ENCODE measurements around the gene KNG1.
"Not testable (repeated sequence)": the region's sequence is repeated elsewhere in the genome, so short reads cannot be mapped to it uniquely, and the experiment has no call there.

The KNG1 gene

DNA sequence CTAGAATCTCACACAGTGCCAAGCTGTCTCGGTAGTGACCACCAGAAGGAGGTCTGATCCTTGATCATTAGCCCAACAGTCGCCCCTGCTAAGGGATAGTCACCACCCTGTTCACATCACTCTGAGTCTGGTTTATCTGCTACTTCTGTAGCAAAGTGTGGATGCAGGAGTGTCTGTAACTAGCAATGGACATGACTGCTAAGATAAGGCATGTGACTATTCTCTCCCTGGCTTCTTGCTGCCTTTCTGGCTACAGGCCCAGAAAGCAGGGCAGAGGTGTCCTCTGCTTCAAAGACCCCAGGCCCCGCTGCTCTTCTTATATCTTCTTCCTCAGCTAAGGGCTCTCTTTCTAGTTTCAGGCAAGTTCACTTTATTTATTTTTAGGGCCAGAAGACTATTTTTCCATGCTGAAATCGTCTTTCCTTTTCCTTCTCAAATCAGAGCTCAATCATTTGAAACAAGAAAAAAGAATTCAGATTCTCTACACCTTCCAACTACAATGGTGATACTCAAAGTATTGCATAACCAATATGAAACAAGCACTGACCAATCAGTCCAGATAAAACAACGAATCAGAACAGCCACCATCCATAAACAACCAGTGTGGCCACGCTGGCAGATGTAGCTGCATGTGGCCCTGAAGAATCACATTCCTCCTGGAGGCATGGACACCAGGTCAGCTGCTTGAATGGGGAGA is 8.0 kb upstream of the KNG1 start:
- DNase-seq (ENCODE audit: low spot score), result no peak

DNA sequence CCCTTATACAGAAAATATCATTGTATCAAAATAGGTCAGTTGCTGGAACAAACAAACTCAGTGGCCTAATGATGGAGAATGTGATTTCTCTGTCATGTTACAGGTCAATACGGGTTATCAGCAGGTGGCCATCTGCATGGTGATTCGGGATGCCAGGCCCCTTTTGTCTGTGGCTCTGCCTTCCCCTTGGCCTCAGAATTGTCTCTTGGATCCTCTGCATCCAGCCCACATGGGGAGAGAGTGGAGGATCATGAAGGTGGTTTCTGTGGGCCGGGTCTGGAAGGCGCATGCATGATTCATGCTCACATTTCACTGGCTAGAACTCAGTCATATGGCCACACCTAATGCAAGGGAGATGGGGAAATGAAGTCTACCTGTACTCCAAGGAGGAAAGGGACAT is 6.5 kb upstream of the KNG1 start:
- not testable (repeated sequence) for DNase-seq (ENCODE audit: low spot score)

DNA sequence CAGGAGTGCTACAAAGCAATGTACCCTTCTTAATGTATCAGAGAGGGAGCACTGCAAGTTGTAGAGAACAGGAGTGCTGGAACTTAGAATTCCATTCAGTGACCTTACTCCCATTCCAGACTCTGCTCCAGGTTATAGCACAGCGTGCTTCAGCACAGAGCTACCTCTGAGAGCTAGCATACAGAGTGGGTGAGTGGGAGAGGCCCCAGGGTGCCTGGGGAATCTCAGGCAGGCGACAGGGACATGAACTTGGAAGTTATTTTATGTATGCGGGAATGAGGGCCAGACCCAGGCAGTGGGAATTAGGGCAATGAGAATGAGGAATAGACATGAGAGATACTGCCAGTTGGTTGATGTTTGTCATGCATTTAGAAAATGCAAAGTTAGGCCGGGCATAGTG is 3.7 kb upstream of the KNG1 start:
- no peak for DNase-seq (ENCODE audit: low spot score)

DNA sequence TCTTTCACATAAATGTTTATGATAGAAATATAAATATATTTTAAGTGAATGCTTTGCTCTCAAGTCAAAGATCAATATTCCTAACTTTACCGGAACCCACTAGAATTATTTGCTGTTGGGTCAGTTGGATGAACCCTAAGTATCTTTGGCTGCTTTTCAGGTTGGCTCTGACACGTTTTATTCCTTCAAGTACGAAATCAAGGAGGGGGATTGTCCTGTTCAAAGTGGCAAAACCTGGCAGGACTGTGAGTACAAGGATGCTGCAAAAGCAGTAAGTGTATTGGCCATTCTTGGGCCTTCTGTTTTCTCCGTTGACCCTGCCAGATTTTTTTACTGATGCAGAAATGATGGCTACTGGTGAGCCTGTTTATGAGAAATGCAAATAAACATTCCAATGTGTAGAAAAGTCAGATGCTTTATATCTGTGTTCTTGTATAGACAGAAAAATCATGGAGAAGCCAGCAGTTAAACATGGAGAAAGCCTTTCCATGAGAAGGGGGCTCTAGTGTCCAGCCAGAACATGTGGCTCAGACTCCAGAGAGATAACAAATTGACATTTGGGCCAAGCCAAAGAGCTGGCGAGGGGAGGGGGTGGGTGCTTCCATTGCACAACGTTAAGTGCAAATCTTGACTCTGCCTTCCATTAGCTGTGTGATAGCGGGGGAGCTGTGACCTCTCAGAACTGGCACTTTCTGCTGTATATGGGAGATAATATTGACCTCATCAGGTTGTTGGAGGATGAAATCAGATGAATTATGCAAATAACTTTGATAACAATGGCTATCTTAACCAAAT is 3.0 kb downstream of the KNG1 start:
- DNase-seq (ENCODE audit: low spot score), result no peak

DNA sequence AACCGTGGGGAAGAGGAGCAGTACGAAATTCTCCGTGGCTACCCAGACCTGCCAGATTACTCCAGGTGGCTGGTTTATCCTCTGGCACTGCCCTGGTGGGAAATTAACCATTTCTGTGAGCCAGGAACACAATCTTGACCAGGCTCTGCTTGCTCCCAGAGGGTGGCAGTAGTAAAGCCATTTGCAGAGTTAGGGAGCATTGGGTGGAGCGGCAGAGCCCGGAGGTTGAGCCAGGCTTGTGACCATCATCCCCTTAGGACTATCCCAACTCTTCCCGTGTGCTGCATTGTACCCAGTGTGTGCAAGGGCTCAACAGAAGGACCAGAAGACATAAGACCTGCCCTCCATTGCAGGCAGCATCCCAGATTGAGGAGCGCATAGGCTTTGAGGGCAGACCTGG is 5.3 kb downstream of the KNG1 start:
- peak; percentile 23 for DNase-seq (ENCODE audit: low spot score)

DNA sequence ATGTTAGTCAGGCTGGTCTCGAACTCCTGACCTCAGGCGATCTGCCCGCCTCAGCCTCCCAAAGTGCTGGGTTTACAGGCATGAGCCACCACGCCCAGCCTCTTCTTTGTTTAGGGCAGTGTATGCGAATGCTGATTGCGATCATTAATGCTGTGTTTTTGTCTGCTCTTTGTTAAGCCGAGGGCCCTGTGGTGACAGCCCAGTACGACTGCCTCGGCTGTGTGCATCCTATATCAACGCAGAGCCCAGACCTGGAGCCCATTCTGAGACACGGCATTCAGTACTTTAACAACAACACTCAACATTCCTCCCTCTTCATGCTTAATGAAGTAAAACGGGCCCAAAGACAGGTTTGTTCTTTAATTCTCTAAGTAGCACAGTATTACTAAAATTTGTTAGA is 7.8 kb downstream of the KNG1 start:
- DNase-seq (ENCODE audit: low spot score), result no peak

DNA sequence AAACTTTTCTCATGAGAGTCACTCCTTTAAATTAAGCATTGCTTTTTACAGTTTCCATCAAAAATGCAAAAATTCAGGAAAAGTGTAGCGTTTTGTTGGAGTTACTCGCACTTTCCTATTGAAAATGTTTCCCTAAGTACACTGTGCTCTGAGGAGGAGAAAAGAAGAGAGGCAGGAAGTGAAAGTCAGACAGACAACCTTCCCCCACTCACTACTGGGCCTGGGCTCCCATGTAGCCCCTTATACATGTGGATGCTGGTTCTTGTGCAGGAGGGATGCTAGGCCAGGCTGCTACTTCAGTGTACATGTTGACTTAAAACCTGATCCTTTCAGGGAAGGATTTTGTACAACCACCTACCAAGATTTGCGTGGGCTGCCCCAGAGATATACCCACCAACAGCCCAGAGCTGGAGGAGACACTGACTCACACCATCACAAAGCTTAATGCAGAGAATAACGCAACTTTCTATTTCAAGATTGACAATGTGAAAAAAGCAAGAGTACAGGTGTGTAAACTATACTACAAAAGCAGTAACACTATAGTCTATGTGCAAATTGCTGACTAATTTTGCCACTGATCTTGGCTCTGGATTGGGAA is 15.1 kb downstream of the KNG1 start:
- no peak for DNase-seq (ENCODE audit: low spot score)

DNA sequence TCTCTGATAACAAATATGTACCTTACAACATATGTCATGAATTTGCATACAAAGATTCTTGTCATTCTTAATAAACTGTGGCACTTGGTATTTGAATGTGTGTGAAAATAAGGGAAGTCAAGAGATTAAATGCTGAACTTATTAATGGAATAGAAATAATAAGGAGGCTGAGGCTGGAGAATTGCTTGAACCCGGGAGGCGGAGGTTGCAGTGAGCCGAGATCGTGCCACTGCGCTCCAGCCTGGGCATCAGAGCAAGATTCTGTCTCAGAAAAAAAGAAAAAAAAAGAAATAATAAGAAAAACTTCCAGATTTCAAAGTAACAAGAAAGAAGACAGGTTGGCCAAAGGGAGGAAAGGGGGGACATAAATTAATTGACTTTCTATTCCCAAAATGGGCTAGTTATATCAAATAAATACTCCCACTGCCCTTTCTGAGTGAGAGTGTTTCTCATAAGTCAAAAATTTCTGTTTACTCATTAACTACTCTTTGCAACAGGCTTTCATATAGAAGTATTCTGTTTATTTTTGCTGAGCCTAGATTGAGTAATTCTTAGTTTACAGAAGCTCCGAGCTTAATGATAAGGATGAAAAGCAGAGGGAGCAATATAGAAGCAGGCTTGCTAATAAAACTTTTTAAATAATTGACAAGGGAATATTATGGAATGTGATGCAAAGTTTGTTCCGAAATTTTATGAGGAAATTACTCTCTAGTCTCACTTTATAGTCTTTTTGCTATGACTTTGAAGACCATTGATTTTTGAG is 25.6 kb downstream of the KNG1 start:
- DNase-seq (ENCODE audit: low spot score), result no peak

DNA sequence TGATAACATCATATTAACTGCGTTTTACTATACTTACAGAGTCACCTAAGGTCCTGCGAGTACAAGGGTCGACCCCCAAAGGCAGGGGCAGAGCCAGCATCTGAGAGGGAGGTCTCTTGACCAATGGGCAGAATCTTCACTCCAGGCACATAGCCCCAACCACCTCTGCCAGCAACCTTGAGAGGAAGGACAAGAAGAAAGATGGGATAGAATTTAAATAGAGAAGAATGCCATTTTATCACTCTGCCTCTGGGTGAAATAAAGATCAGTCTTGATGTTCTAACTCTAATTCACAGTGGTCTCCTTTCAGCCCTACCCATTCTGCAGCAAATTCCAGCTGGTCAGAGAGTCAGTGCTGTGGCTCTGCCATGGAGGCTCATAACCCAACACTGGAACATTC is 26.5 kb downstream of the KNG1 start:
- DNase-seq (ENCODE audit: low spot score), result no peak

DNA sequence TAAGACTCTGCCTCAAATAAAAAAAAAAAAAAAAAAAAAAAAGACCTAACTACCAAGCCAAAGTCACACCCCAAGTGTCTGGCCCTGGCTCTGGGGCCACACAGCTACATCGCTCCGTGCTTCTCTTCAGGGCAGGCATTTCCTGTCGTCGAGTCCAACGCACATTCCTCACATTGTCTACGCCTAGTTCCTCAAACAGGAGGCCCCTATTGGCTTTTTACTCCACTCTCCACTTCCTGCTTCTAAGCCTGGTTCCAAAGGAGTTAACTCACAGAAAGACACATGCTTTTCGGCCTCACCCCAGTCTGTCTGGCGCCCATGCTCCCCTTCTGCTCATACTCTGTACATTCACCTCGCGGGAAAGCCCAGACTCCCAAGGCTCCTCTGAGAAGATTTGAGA is 28.8 kb downstream of the KNG1 start:
- peak; percentile 5 for DNase-seq (ENCODE audit: low spot score)

DNA sequence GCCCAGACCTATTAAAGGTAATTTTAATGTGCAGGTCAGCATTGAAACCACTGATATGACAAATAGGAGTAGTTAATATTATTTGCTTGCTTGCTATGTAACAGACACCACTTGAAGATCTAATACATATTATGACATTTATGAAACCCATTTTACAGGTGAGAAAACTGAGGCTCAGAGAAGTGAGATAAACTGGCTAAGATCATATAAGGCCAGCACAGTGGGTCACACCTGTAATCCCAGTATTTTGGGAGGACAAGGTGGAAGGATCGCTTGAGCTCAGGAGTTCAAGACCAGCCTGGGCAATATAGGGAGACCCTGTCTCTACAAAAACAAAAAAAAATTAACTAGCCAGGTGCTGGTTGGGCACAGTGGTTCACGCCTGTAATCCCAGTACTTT is 33.2 kb downstream of the KNG1 start:
- no peak for DNase-seq (ENCODE audit: low spot score)

DNA sequence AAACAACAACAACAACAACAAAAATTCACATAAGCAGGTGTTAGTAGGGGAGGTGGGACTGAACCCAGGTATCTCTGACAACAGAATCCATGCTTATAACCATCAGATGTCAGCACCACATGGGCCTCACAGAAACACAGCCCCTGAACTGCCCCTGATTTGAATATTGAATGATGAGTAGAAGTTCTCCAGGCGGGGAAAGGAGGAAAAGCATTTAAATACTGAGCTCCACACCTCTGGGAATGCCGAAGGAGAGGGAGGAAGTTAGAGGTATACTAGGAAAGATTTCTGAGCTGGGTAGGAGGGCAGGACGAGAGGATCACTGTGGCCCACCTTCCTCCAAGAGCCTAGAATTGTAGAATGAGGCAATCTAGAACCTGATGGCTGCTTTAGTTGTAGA is 34.3 kb downstream of the KNG1 start:
- no peak for DNase-seq (ENCODE audit: low spot score)

DNA sequence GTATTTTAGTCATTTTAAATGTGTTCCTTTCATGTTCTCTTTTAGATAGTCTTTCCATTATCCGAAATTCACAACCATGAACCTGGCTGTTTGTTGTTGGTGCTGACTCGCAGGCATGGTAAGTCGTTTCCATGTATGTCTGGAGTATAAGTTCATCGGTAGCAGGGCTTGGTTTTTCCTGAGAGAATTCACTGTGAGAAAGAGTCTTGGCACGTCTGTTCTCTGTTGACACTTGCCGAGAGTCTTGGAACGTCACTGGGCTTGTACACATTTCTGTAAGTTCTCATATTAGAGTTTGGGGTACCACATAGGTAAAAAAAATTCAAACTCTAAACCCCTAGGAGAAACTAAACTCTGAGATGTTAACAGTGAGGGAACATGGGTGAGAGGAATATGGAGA is 36.8 kb downstream of the KNG1 start:
- no peak for DNase-seq (ENCODE audit: low spot score)

DNA sequence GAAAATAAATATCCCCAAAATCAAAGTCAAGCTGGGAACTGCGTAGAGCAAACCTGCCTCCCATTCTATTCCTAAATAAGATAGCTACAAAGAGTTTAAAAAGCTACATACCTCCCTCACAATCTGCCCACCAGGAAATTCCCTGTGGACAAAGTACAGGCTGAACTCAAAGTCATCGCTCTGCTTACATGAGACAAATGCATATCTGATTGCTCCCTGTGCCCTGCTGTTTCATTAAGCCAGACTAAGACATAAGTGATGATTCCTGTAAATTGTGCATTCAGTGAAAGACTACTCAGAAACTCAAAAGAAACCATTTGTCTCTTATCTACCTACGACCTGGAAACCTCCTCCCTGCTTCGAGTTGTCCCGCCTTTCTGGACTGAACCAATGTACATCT is 37.7 kb downstream of the KNG1 start:
- no peak for DNase-seq (ENCODE audit: low spot score)

DNA sequence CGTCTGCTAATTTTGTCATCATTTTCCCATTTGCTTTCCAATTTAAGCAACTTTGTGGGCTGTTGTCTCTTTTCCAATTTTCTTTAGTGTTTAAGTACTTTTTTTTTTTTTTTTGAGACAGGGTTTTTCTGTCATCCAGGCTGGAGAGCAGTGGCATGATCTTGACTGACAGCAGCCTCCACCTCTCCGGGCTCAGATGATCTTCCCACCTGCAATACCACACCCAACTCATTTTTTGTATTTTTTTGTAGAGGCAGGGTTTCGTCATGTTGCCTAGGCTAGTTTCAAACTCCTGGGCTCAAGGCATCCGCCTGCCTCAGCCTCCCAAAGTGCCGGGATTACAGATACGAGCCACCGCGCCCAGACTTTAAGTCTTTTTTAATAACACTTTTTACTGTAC is 40.1 kb downstream of the KNG1 start:
- DNase-seq (ENCODE audit: low spot score), result no peak

DNA sequence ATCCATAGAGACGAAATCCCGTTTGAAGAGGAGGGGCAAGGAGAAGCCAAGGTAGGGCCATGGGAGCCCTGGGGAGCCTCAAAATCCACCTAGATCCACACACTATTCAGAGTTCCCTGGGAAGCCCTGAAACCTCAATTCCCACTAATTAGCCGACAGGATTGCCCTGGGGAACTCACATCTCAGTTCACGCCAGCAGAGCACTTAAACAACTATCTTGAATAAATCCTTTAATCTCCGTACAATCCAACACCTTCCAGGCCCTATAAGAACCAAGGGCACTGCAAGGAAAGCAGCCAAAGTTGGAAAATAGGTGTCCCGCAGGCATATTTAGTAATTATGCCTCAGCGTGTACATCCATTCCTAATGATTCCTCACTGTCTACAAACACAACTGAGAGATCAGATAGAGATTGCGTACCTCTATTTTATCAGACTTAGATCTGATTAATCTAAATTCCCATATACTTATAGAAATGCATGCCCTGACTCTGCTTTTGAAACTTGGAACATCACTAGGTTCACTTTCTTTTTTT is 40.6 kb downstream of the KNG1 start:
- no peak for DNase-seq (ENCODE audit: low spot score)

DNA sequence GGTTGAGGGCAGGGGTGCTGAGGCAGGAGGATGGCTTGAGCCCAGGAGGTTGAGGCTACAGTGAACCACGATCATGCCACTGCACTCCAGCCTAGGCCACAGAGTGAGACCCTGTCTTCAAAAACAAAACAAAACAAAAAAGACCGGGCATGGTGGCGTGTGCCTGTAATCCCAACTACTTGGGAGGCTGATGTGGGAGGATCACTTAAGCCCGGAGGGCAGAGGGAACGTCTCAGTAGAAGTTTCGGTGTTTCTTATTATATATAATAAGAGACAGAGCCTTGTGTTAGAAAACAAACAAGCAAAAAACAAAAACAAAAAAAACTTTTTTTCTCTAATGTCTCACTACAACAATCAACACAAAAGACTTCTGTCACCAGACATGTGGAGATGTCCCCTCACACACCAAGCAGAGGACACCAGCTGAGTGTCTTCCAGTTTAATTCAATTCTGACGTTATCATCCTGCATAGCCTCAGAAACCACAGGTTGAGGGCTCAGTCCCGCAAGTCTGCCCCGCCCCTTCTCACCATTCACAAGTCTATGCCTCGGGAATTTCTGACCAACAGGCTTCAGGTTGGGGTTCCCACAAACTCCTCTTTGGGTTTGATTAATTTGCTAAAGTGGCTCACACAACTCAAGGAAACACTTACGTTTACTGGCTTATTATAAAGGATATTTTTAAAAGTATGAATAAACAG is 42.2 kb downstream of the KNG1 start:
- DNase-seq (ENCODE audit: low spot score), result no peak

DNA sequence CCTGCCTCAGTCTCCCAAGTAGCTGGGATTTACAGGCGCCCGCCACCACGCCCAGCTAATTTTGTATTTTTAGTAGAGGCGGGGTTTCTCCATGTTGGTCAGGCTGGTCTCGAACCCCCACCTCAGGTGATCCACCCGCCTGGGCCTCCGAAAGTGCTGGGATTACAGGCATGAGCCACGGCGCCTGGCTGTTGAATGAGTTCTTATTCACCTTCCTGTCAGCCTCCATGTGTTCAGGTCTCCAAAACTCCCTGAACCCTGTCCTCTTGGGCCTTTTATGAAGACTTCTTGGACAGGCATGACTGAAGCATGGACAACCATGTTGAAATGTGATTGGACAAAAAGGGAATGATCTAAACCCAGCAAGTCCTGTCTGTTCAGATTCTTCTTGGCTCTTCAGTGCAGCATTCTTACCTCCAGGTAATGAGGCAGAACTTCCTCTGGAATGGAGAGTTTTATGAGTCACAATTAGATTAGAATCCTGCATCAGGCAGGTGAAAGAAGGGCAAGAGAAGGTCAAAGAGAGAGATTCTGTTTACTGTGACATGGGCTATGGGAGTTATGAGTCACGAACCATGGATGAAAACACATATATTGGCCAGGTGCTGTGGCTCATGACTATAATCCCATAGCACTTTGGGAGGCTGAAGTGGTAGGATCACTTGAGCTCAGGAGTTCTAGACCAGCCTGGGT is 43.1 kb downstream of the KNG1 start:
- no peak for DNase-seq (ENCODE audit: low spot score)

DNA sequence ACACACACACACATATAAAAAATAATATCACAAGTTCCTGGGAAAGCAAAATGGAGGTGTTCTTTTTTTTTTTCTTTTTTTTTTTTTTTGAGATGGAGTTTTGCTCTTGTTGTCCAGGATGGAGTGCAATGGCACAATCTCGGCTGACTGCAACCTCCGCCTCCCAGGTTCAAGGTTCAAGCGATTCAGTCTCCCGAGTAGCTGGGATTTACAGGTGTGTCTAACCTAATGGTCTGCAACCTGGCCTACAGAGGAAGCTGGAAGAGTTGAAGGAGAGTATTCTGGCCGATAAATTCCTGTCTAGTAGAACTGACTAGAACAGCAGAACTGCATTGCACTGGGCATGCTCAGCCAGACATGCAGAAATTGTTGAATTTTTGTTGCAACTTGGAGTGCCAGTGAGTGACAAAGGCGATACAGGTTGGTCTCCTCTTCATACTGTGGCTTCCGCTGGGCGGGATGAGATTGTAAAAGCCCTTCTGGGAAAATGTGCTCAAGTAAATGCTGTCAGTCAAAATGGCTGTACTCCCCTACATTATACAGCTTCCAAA is 43.8 kb downstream of the KNG1 start:
- no peak for DNase-seq (ENCODE audit: low spot score)

DNA sequence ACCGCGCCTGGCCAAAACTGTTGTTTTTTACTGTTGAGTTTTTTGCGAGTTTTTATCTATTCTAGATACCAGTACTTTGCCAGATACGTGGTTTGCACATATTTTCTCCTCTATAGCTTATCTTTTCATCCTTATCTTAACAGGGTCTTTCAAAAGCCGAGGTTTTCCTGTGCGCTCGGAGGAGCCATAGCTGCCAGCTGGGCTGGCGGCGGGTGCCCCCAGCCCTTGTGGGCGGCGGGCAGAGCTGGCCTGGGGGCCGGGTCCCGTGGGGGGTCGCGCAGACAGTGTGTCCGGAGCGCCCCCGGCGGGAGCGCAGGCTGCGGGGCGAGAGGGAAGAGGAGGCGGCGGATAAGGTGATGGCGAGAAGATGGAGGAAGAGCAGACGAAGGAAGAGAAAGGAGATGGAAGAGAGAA is 55.1 kb downstream of the KNG1 start:
- DNase-seq (ENCODE audit: low spot score), result no peak
